ENCODE data around the gene NR6A1.

NR6A1 gene

GRCh38 chr9:124771867-124772679 lies 962 bp upstream of the NR6A1 start:
- DNase-seq (ENCODE audit: insufficient read length) (no peak), FAIRE-seq (no peak)
- TF ChIP-seq POLR2A (IDR thresholded peaks at IDR 0.05; ENCODE audit: low read depth, low read length) (no peak), POLR2AphosphoS5 (IDR thresholded peaks at IDR 0.05; ENCODE audit: low read depth, low read length) (no peak), TAF1 (IDR thresholded peaks at IDR 0.05; ENCODE audit: borderline replicate concordance, low read depth, low read length) (no peak)

GRCh38 chr9:124770359-124771020 lies 621 bp downstream of the NR6A1 start:
- FAIRE-seq = no peak
- TF ChIP-seq POLR2A (IDR thresholded peaks at IDR 0.05; ENCODE audit: low read depth, low read length) (peak; percentile 11; the same call in 1 of the 2 replicates), POLR2AphosphoS5 (IDR thresholded peaks at IDR 0.05; ENCODE audit: low read depth, low read length) (no peak)

GRCh38 chr9:124769549-124770358 lies 1.4 kb downstream of the NR6A1 start:
- DNase-seq (ENCODE audit: insufficient read length) (no peak), FAIRE-seq (peak; percentile 57)
- TF ChIP-seq TAF1 (IDR thresholded peaks at IDR 0.05; ENCODE audit: borderline replicate concordance, low read depth, low read length) = no peak
- no peak for TF ChIP-seq POLR2AphosphoS5 (IDR thresholded peaks at IDR 0.05; ENCODE audit: low read depth, low read length)

More at GRCh38 chr9:124770359-124771020, 621 bp downstream of the NR6A1 start:
- no peak for DNase-seq (ENCODE audit: insufficient read length)

GRCh38 chr9:124768750-124769548 lies 2.2 kb downstream of the NR6A1 start:
- FAIRE-seq (no peak), DNase-seq (ENCODE audit: insufficient read length) (no peak)
- TF ChIP-seq POLR2A (IDR thresholded peaks at IDR 0.05; ENCODE audit: low read depth, low read length) (no peak), TAF1 (IDR thresholded peaks at IDR 0.05; ENCODE audit: borderline replicate concordance, low read depth, low read length) (no peak)

- TF ChIP-seq POLR2A (IDR thresholded peaks at IDR 0.05; ENCODE audit: low read depth, low read length) (no peak), POLR2AphosphoS5 (IDR thresholded peaks at IDR 0.05; ENCODE audit: low read depth, low read length) (no peak), TAF1 (IDR thresholded peaks at IDR 0.05; ENCODE audit: borderline replicate concordance, low read depth, low read length) (no peak)
- DNase-seq (ENCODE audit: insufficient read length) (no peak), FAIRE-seq (no peak)
Observed at GRCh38 chr9:124768334-124768733, 2.8 kb downstream of the NR6A1 start.

GRCh38 chr9:124767821-124768220 lies 3.3 kb downstream of the NR6A1 start:
- DNase-seq (ENCODE audit: insufficient read length) (no peak), FAIRE-seq (no peak)
- TF ChIP-seq POLR2A (IDR thresholded peaks at IDR 0.05; ENCODE audit: low read depth, low read length) (no peak), POLR2AphosphoS5 (IDR thresholded peaks at IDR 0.05; ENCODE audit: low read depth, low read length) (no peak)

GRCh38 chr9:124766815-124767554 lies 4.1 kb downstream of the NR6A1 start:
- DNase-seq (ENCODE audit: insufficient read length) = no peak
- FAIRE-seq = peak; percentile 60
- no peak for TF ChIP-seq POLR2A (IDR thresholded peaks at IDR 0.05; ENCODE audit: low read depth, low read length)
- no peak for TF ChIP-seq TAF1 (IDR thresholded peaks at IDR 0.05; ENCODE audit: borderline replicate concordance, low read depth, low read length)
- no peak for TF ChIP-seq POLR2AphosphoS5 (IDR thresholded peaks at IDR 0.05; ENCODE audit: low read depth, low read length)

- TF ChIP-seq TAF1 (IDR thresholded peaks at IDR 0.05; ENCODE audit: borderline replicate concordance, low read depth, low read length) (no peak), POLR2A (IDR thresholded peaks at IDR 0.05; ENCODE audit: low read depth, low read length) (no peak), POLR2AphosphoS5 (IDR thresholded peaks at IDR 0.05; ENCODE audit: low read depth, low read length) (no peak)
- FAIRE-seq (no peak), DNase-seq (ENCODE audit: insufficient read length) (no peak)
Observed at GRCh38 chr9:124766326-124766725, 4.8 kb downstream of the NR6A1 start.

- FAIRE-seq (no peak), DNase-seq (ENCODE audit: insufficient read length) (no peak)
- TF ChIP-seq POLR2A (IDR thresholded peaks at IDR 0.05; ENCODE audit: low read depth, low read length) (no peak), POLR2AphosphoS5 (IDR thresholded peaks at IDR 0.05; ENCODE audit: low read depth, low read length) (no peak), TAF1 (IDR thresholded peaks at IDR 0.05; ENCODE audit: borderline replicate concordance, low read depth, low read length) (no peak)
Observed at GRCh38 chr9:124765439-124765835, 5.7 kb downstream of the NR6A1 start.

- FAIRE-seq (peak; percentile 42), DNase-seq (ENCODE audit: insufficient read length) (no peak)
- no peak for TF ChIP-seq POLR2AphosphoS5 (IDR thresholded peaks at IDR 0.05; ENCODE audit: low read depth, low read length)
- TF ChIP-seq POLR2A (IDR thresholded peaks at IDR 0.05; ENCODE audit: low read depth, low read length) = no peak
- no peak for TF ChIP-seq TAF1 (IDR thresholded peaks at IDR 0.05; ENCODE audit: borderline replicate concordance, low read depth, low read length)
Observed at GRCh38 chr9:124764774-124765438, 6.2 kb downstream of the NR6A1 start.

Measured in GM12892 (cell line).